Measurements from ENCODE around the gene ETV3L. TPM values are rescaled to one million over a fixed set of nuclear protein-coding genes. Genes with fewer than 3 reads are reported as not detected.
"Not testable (repeated sequence)": the region's sequence is repeated elsewhere in the genome, so short reads cannot be mapped to it uniquely, and the experiment has no call there.

Gene ETV3L
- total and polyA plus RNA-seq, 2 experiments from 2014 or later: not detected

DNA sequence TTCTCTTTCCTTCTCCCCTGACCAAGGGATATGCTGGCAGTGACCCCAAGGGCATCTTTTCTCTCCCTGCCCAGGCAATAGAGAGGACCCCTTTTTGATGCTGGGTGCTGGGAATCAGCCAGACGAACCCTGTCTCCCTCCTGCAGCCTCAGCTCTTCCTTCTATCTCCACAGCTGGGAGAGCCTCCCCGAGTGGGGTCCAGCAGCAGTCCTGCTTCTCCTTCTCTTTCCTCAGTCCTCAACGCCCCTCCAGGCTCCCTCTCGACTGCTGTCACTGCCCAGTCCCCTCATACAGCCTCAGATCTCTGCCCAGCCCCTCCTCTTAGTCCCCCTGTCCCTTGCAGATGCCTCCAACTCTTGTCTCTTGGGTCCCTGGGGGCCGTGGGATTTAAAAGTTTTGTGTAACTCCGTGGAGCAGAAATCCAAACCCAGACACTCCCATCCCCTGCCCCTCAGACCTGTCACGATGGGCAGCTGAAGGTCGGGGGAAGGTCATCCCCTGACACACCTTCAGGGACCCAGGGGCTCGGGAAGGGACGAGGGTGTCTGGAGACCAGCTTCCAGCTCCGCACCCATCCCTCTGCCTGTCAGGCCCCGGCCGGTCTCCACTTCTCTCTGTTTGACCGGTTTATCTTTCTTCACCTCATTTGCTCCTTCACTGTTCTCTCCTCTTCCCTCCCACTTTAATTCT is 5.8 kb upstream of the ETV3L start:
- TF ChIP-seq, protein P1, sequence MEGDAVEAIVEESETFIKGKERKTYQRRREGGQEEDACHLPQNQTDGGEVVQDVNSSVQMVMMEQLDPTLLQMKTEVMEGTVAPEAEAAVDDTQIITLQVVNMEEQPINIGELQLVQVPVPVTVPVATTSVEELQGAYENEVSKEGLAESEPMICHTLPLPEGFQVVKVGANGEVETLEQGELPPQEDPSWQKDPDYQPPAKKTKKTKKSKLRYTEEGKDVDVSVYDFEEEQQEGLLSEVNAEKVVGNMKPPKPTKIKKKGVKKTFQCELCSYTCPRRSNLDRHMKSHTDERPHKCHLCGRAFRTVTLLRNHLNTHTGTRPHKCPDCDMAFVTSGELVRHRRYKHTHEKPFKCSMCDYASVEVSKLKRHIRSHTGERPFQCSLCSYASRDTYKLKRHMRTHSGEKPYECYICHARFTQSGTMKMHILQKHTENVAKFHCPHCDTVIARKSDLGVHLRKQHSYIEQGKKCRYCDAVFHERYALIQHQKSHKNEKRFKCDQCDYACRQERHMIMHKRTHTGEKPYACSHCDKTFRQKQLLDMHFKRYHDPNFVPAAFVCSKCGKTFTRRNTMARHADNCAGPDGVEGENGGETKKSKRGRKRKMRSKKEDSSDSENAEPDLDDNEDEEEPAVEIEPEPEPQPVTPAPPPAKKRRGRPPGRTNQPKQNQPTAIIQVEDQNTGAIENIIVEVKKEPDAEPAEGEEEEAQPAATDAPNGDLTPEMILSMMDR (IDR thresholded peaks at IDR 0.05; ENCODE audit: low read depth, low read length): no peak
- Histone ChIP-seq H3K4me1 (ENCODE audit: low read depth) (no peaks in the 10 kb centered on the region), H3K27ac (no peak overlapping the region)

DNA sequence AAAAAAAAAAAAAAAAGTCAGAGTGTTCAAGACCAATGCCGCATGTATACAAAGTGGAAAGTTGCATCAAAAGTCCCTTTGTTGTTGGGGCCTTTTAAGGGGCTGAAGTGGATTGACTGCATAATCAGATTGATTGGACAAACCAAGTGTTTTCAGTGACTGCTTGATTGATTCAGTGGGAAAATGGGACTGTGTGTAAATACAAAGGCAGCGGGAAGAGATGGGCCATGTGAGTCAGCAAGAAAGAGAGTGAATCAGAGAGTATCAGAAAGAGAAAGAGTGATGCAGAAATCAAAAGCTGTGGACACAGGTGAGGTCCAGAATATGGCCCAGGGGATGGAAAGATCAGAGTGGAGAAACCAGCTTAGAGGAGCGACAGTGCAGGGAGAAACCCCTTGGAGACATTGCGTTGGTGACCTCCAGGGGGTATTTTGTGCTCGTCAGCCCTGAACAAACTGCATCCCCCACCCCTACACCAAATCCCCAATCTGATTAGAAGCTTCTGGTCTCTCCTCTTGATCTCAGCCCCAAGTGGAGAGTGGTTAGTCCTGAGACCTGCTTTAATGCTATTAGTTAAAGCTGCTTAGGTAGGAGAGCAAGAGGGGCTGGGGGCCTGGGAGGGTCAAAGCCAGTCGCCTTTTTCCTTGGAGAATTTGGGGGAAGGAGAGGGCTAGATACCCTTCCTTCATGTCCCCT is 5.1 kb upstream of the ETV3L start:
- no peak for DNase-seq (ENCODE audit: low read depth in 1 of 2, low spot score in 1 of 2)
- H3K27me3 ChIP-seq: peaks cover 16% of the 10 kb centered on the region
- H3K36me3 ChIP-seq: no peaks in the 10 kb centered on the region
- TF ChIP-seq, protein P1 (IDR thresholded peaks at IDR 0.05; ENCODE audit: low read depth, low read length): no peak
- H3K27ac ChIP-seq: no peak overlapping the region
- H3K9me3 ChIP-seq (ENCODE audit: low read depth): no peaks in the 10 kb centered on the region
- no peak overlapping the region for H3K4me3 ChIP-seq
- H3K4me1 ChIP-seq (ENCODE audit: low read depth): no peaks in the 10 kb centered on the region

More for the DNA sequence above, 5.8 kb upstream of the ETV3L start:
- DNase-seq (ENCODE audit: low read depth in 1 of 2, low spot score in 1 of 2): no peak
- no peaks in the 10 kb centered on the region for H3K36me3 ChIP-seq
- no peaks in the 10 kb centered on the region for H3K9me3 ChIP-seq (ENCODE audit: low read depth)
- H3K27me3 ChIP-seq: peaks cover 16% of the 10 kb centered on the region
- H3K4me3 ChIP-seq: no peak overlapping the region

DNA sequence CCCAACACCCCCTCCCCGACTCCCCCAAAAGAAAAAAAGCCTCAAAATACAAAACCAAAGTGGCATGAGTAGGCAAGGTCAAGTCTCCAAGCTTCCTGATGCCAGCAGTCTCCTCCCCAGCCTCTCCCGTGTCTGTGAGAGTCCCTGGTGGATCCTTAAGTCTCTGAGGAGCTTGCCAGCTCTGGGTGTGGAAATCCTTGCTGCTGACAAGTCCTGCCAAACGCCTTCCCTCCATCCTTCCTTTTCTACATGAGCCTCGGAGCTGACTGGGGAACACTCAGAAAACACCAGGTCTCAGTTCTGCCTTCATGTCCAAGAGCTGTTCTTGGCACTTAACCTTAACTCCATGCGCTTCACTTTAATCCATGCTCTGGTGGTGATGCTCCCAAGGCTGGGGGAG is 3.7 kb upstream of the ETV3L start:
- TF ChIP-seq, protein P1 (IDR thresholded peaks at IDR 0.05; ENCODE audit: low read depth, low read length): no peak
- Histone ChIP-seq H3K27ac (no peak overlapping the region), H3K36me3 (no peaks in the 10 kb centered on the region), H3K4me1 (ENCODE audit: low read depth) (no peaks in the 10 kb centered on the region), H3K9me3 (ENCODE audit: low read depth) (no peaks in the 10 kb centered on the region), H3K27me3 (peaks cover 16% of the 10 kb centered on the region), H3K4me3 (no peak overlapping the region)
- peak in 1 of 2 donors; percentile 15 for DNase-seq (ENCODE audit: low read depth in 1 of 2, low spot score in 1 of 2)

DNA sequence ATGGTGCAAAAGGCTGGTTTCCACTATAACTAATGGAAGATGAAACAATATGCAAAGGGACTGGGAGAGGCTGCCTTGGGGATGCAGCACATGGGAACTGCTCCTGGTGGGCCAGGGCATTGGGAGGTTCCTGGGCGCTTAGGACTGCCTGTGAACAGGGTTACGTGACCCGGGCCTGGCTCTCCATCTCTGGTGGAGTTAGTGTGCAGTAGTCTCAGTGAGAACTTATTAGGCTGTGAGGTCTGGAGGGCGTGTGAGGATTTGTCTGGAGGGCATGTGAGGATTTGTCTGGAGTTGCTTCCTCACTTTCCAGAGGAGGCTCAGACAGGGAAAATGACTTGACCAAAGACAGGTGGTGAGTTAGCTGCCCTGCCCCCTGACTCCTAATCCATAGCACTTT is 1.5 kb upstream of the ETV3L start:
- Histone ChIP-seq H3K27me3 (no peaks in the 10 kb centered on the region), H3K36me3 (no peaks in the 10 kb centered on the region), H3K4me1 (ENCODE audit: low read depth) (no peaks in the 10 kb centered on the region), H3K4me3 (no peak overlapping the region), H3K27ac (no peak overlapping the region), H3K9me3 (ENCODE audit: low read depth) (no peaks in the 10 kb centered on the region)
- TF ChIP-seq, protein P1 (IDR thresholded peaks at IDR 0.05; ENCODE audit: low read depth, low read length): no peak
- no peak for DNase-seq (ENCODE audit: low read depth in 1 of 2, low spot score in 1 of 2)

DNA sequence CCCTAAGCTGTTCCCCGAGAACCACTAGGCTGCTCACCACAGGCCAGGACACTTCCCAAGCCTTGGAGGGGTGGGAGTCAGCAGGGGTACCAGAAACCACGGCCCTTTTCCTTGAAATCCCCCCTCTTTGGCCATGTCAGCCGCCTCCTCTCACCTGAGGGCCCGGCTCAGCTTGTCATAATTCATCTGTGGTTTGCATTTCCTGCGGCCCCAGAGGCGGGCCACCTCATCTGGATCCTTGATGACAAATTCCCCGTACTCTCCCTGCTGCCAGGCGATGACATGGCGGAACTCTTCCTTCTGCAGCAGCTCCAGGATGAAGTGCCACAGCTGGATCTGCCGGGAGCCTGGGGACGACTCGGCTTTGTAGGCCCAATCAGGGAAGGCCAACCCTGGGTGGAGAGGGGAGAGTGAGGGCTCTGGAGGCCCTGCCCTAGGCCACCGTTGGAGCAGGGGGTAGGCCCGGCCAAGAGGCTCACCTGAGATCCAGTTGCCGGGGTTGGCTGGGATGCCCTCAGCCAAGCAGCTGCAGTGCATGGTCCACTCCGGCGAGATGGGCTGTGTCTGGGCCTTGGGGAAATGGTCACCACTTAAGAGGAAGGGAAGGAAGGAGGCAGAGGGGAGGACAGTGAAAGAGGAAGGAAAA is 498 bp downstream of the ETV3L start:
- H3K27me3 ChIP-seq; H3K4me1 ChIP-seq (ENCODE audit: low read depth); H3K27ac ChIP-seq; DNase-seq (ENCODE audit: low read depth in 1 of 2, low spot score in 1 of 2); H3K9me3 ChIP-seq (ENCODE audit: low read depth); H3K4me3 ChIP-seq; H3K36me3 ChIP-seq: not testable (repeated sequence)

DNA sequence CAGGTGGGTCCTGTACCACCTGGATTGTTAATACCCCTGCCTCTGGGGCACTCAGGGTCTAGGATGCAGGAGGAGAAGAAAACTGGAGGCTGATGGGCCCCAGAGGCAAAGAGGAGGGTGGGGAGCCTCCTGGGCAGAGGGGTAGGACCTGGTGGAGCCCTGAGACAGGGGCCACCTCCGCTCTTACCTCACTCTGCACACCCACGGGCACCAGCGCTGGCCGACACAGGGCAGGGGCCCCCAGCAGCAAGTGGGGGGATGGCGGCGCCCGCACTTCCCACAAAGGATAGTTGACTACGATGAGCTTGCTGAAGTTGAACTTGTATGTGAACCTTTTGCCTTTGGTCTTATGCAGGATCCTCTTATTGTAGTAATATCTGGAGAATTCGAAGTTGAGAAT is 1.1 kb downstream of the ETV3L start:
- no peaks in the 10 kb centered on the region for H3K9me3 ChIP-seq (ENCODE audit: low read depth)
- no peaks in the 10 kb centered on the region for H3K36me3 ChIP-seq
- no peak for DNase-seq (ENCODE audit: low read depth in 1 of 2, low spot score in 1 of 2)
- no peak overlapping the region for H3K4me3 ChIP-seq
- no peak overlapping the region for H3K27ac ChIP-seq
- no peaks in the 10 kb centered on the region for H3K4me1 ChIP-seq (ENCODE audit: low read depth)
- no peaks in the 10 kb centered on the region for H3K27me3 ChIP-seq
- TF ChIP-seq, protein P1 (IDR thresholded peaks at IDR 0.05; ENCODE audit: low read depth, low read length): no peak
